Fibroblast of skin of scalp (primary cell): ENCODE measurements around the gene ADGRG3.
A peak's percentile ranks its signal among the peaks of the same experiment; 100 is the strongest.

ENCODE experiments used
- DNase-seq: peaks from one replicate; pipeline ENCODE4 v3.0.0-alpha.2; 2013

Gene ADGRG3

GRCh38 chr16:57681950-57682728, 14.0 kb downstream of the ADGRG3 start:
- DNase-seq: no peak

GRCh38 chr16:57682809-57683635, 14.9 kb downstream of the ADGRG3 start:
- no peak for DNase-seq

- DNase-seq: no peak
These were observed 15.8 kb downstream of the ADGRG3 start for GRCh38 chr16:57683636-57684545.

GRCh38 chr16:57684626-57685358, 16.7 kb downstream of the ADGRG3 start:
- DNase-seq: no peak

GRCh38 chr16:57685633-57686032, 17.5 kb downstream of the ADGRG3 start:
- DNase-seq: no peak

GRCh38 chr16:57686577-57686976, 18.5 kb downstream of the ADGRG3 start:
- DNase-seq: no peak

- no peak for DNase-seq
These were observed 19.3 kb downstream of the ADGRG3 start for GRCh38 chr16:57687363-57687929.

GRCh38 chr16:57688487-57688986, 20.4 kb downstream of the ADGRG3 start:
- no peak for DNase-seq

GRCh38 chr16:57688987-57689761, 21.1 kb downstream of the ADGRG3 start:
- DNase-seq: no peak

- DNase-seq: no peak
These were observed 21.9 kb downstream of the ADGRG3 start for GRCh38 chr16:57689762-57690558.

- peak; percentile 11 for DNase-seq
These were observed 22.8 kb downstream of the ADGRG3 start for GRCh38 chr16:57690782-57691471.

GRCh38 chr16:57692636-57693035, 24.5 kb downstream of the ADGRG3 start:
- no peak for DNase-seq

- DNase-seq: no peak
These were observed 25.4 kb downstream of the ADGRG3 start for GRCh38 chr16:57693550-57693949.

- DNase-seq: no peak
These were observed 26.2 kb downstream of the ADGRG3 start for GRCh38 chr16:57694231-57694724.

GRCh38 chr16:57694725-57695679, 26.9 kb downstream of the ADGRG3 start, which contains the start of gene DRC7:
TSS of gene DRC7 (plus strand) at chr16:57694806. CDS start at chr16:57697950, 3,144 bp downstream.
- peak; percentile 20 for DNase-seq

- no peak for DNase-seq
These were observed 27.6 kb downstream of the ADGRG3 start for GRCh38 chr16:57695680-57696069.

GRCh38 chr16:57696240-57696639, 28.1 kb downstream of the ADGRG3 start:
- DNase-seq: no peak
